Measurements from ENCODE around the gene ELMO1. TPM values are rescaled to one million over a fixed set of nuclear protein-coding genes. Genes with fewer than 3 reads are reported as not detected.

ELMO1 gene
- total and polyA plus RNA-seq, 8 donors = 18.2 to 55.3 (median 45.6) TPM

- H3K4me1 ChIP-seq = no peaks in the 10 kb centered on the region
- H3K36me3 ChIP-seq = peaks cover 0 to 43% of the 10 kb centered on the region in 2 donors
- intact Hi-C loops (cut with DNase I) = no loop called here
- no peak overlapping the region for H3K27ac ChIP-seq
- H3K9me3 ChIP-seq = no peaks in the 10 kb centered on the region
- no peaks in the 10 kb centered on the region for H3K27me3 ChIP-seq
- no peak overlapping the region for H3K4me3 ChIP-seq
- ATAC-seq (no peak), DNase-seq (no peak)
- TF ChIP-seq, protein P1, sequence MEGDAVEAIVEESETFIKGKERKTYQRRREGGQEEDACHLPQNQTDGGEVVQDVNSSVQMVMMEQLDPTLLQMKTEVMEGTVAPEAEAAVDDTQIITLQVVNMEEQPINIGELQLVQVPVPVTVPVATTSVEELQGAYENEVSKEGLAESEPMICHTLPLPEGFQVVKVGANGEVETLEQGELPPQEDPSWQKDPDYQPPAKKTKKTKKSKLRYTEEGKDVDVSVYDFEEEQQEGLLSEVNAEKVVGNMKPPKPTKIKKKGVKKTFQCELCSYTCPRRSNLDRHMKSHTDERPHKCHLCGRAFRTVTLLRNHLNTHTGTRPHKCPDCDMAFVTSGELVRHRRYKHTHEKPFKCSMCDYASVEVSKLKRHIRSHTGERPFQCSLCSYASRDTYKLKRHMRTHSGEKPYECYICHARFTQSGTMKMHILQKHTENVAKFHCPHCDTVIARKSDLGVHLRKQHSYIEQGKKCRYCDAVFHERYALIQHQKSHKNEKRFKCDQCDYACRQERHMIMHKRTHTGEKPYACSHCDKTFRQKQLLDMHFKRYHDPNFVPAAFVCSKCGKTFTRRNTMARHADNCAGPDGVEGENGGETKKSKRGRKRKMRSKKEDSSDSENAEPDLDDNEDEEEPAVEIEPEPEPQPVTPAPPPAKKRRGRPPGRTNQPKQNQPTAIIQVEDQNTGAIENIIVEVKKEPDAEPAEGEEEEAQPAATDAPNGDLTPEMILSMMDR (IDR thresholded peaks at IDR 0.05) = no peak
These were observed 570.4 kb downstream of the ELMO1 start for GRCh38 chr7:36878288-36878687.

GRCh38 chr7:36875794-36876193, 572.9 kb downstream of the ELMO1 start:
- H3K9me3 ChIP-seq = no peaks in the 10 kb centered on the region
- H3K36me3 ChIP-seq = peaks cover 0 to 42% of the 10 kb centered on the region in 2 donors
- intact Hi-C loops (cut with DNase I) = no loop called here
- H3K4me1 ChIP-seq = no peaks in the 10 kb centered on the region
- no peak overlapping the region for H3K27ac ChIP-seq
- no peak for DNase-seq
- TF ChIP-seq, protein P1 (IDR thresholded peaks at IDR 0.05) = no peak
- H3K4me3 ChIP-seq = no peak overlapping the region
- no peaks in the 10 kb centered on the region for H3K27me3 ChIP-seq
- no peak for ATAC-seq

GRCh38 chr7:36874041-36874440, 574.6 kb downstream of the ELMO1 start:
- Histone ChIP-seq H3K4me1 (no peaks in the 10 kb centered on the region), H3K27me3 (no peaks in the 10 kb centered on the region), H3K27ac (no peak overlapping the region), H3K9me3 (no peaks in the 10 kb centered on the region), H3K4me3 (no peak overlapping the region), H3K36me3 (peaks cover 0 to 54% of the 10 kb centered on the region in 2 donors)
- ATAC-seq (no peak), DNase-seq (no peak)
- intact Hi-C loops (cut with DNase I) = no loop called here
- TF ChIP-seq, protein P1 (IDR thresholded peaks at IDR 0.05) = no peak

- no peak for ATAC-seq
- Histone ChIP-seq H3K4me1 (no peaks in the 10 kb centered on the region), H3K27ac (no peak overlapping the region), H3K27me3 (no peaks in the 10 kb centered on the region), H3K4me3 (no peak overlapping the region), H3K36me3 (peaks cover 0 to 52% of the 10 kb centered on the region in 2 donors), H3K9me3 (no peaks in the 10 kb centered on the region)
- intact Hi-C loops (cut with DNase I) = no loop called here
- TF ChIP-seq, protein P1 (IDR thresholded peaks at IDR 0.05) = no peak
- no peak for DNase-seq
These were observed 576.8 kb downstream of the ELMO1 start for GRCh38 chr7:36871863-36872262.

DNA sequence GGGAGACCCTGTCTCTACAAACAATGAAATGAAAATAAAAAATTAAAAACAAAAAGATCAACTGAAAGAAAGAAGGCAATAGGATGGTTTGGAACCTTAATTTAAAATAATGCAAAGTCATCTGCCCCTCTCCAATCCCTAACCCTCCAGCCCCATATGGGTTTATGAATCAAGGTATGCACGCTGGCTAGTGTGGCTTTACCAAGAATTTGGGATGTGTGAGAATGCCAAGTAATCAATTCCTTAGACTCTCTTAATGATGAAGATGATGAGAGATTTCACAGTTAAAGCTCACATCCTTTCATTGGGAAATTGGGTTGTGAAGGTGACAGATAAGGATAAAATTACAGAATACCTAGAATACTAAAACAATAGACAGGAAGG, 577.3 kb downstream of the ELMO1 start:
- no peaks in the 10 kb centered on the region for H3K27me3 ChIP-seq
- ATAC-seq (no peak), DNase-seq (no peak)
- no peaks in the 10 kb centered on the region for H3K4me1 ChIP-seq
- H3K27ac ChIP-seq = no peak overlapping the region
- no peaks in the 10 kb centered on the region for H3K9me3 ChIP-seq
- TF ChIP-seq, protein P1 (IDR thresholded peaks at IDR 0.05) = no peak
- intact Hi-C loops (cut with DNase I) = no loop called here
- no peak overlapping the region for H3K4me3 ChIP-seq
- peaks cover 0 to 47% of the 10 kb centered on the region in 2 donors for H3K36me3 ChIP-seq

Data from left lung (tissue), 10 donors.